GM20000 (cell line): Measurements from ENCODE around the gene PHC3.

Source experiments
- DNase-seq: peaks from one replicate; pipeline ENCODE4 v3.0.0; 2012; ENCODE audit warnings: low spot score
- TF ChIP-seq, protein P1 (sequence below): IDR thresholded peaks from 2 replicates; pipeline ENCODE4 v1.5.1; 2012; ENCODE audit warnings: mild to moderate bottlenecking, control low read depth; ENCODE audit errors: extremely low read depth, missing control alignments

PHC3 gene

DNA sequence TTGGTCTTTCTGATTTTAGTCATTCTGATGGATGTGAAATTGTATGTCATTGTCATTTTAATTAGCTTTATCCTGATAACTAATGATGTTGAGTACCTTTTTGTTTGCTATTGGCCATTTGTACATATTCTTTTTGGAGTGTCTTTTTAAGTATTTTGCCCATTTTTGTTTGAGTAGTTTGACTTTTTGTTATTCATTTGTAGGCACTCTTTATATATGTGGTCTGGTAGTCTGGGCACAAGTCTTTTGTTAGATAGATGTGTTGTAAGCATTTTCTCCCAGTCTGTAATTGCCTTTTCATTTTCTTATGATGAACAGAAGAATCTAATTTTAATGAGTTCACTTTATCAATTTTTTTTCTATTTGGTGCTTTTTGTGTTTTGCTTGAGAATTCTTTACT is 129.1 kb downstream of the PHC3 start:
- DNase-seq = no peak
- TF ChIP-seq, protein P1, sequence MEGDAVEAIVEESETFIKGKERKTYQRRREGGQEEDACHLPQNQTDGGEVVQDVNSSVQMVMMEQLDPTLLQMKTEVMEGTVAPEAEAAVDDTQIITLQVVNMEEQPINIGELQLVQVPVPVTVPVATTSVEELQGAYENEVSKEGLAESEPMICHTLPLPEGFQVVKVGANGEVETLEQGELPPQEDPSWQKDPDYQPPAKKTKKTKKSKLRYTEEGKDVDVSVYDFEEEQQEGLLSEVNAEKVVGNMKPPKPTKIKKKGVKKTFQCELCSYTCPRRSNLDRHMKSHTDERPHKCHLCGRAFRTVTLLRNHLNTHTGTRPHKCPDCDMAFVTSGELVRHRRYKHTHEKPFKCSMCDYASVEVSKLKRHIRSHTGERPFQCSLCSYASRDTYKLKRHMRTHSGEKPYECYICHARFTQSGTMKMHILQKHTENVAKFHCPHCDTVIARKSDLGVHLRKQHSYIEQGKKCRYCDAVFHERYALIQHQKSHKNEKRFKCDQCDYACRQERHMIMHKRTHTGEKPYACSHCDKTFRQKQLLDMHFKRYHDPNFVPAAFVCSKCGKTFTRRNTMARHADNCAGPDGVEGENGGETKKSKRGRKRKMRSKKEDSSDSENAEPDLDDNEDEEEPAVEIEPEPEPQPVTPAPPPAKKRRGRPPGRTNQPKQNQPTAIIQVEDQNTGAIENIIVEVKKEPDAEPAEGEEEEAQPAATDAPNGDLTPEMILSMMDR = no peak

GRCh38 chr3:170050753-170051152 is 130.8 kb downstream of the PHC3 start:
- no peak for DNase-seq
- TF ChIP-seq, protein P1 = no peak

GRCh38 chr3:170049146-170050000 is 132.2 kb downstream of the PHC3 start:
- no peak for DNase-seq

DNA sequence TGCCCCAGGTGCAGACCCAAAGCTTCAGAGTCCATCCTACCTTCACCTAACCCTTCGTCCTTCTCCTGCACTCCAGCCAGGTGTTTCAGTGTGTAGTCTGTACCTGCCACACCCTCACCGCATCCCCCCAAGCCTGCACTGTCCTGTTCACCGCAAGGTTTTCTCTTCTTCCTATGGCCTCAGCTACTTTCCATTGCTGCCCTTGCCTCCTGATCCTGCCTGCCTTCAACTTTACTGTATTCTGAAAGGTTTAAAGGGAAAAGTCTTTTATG is 134.5 kb downstream of the PHC3 start:
- TF ChIP-seq, protein P1 = no peak
- DNase-seq = no peak

More at GRCh38 chr3:170049146-170050000, 132.2 kb downstream of the PHC3 start:
- TF ChIP-seq, protein P1 = no peak

DNA sequence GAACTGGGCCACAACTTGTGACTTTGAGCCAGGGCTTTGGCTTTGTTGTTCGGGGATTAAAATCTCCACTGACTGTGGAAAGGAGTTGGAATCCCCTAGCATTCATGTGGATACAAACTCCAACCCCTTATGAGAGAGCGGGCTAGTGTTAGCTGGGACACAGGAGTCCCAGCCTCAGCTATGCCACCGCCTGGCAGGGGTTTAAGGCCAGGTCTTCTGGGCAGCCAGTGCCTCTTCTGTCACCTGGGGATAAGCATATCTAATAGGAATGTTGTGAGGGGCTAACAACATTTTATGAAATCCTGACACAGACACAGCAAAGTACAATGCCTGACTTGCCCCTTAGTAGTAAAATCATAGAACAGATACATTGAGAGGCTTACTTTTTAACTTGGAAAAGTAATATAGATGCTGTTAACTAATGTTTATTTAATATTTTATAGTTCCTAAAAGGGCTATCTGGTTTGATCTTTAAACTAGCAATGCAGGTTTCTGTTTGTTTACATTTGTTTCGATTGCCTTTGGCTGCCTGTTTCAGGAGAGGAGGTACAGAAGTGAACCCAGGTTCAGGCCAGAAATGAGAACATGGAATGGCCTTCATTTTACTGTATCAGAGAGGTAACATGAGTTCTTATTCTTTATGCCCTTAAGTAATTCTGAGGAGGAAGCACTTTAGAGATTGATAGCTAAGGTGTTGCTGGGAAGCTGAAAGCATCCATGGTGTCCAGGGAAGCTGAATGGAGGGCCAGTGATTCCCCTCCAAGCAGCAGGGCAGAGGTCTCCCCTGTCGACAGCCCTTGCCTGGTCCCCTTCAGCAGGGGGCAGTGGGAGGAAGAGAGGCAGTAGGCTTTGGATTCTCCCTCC is 135.0 kb downstream of the PHC3 start:
- no peak for DNase-seq
- TF ChIP-seq, protein P1 = no peak

GRCh38 chr3:170044795-170045244 is 136.7 kb downstream of the PHC3 start:
- peak; percentile 60 for DNase-seq
- TF ChIP-seq, protein P1 = no peak

DNA sequence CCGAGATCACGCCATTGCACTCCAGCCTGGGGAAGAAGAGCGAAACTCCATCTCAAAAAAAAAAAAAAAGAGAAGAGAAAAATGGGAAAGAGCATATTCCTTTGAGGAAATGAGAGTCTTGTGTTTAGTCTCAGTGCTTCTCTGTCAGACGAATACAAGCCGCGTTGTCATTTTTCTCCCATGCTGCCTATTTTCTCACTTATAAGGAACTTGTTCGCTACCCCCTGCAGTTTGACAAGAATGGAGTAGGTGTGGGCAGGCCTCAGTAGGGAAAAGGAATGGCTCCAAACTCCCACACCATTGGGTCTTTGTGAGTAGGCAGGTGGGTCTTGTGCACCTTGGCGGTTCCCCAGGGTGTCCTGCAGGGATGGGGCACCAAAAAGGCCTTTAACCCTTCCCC is 137.3 kb downstream of the PHC3 start:
- TF ChIP-seq, protein P1 = no peak
- DNase-seq = no peak
